Fibroblast of lung (primary cell): ENCODE results near the gene ROBO1.

Experiments
- EZH2 ChIP-seq: IDR thresholded peaks from 2 replicates; pipeline ENCODE4 v1.5.1; 2012; ENCODE audit warnings: low read length, control low read depth, mild to moderate bottlenecking; ENCODE audit errors: missing control alignments
- TF ChIP-seq, protein P1 (sequence below), 2 donors: IDR thresholded peaks in 1 of 2; conservative IDR thresholded peaks in 1 of 2; 1 replicate in 1 of 2; 2 replicates in 1 of 2; pipeline ENCODE4 v1.5.1; 2011 to 2012; ENCODE audit warnings: low read length in 2 of 2, control low read depth in 1 of 2, inconsistent platforms in 1 of 2, low read depth in 1 of 2, mild to moderate bottlenecking in 1 of 2

DNA sequence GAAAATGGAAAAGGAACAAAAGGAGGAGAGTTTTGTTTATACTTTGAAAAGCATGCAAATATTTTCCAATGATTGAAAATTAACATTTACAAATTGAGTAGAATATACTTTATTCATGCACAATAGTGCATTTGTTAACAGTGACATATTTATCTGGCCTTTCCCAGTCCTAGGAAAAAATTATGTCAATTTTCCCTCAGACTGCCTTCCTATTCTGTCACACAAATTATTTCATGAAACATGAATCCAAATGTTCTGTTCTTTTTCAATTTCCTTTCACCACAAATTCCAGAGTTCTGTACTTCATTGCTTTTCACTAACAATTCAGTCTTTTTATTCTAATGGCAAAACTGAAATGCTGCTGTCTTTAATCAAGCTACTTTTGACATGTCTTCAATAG, 945.1 kb downstream of the ROBO1 start:
- TF ChIP-seq, protein P1, sequence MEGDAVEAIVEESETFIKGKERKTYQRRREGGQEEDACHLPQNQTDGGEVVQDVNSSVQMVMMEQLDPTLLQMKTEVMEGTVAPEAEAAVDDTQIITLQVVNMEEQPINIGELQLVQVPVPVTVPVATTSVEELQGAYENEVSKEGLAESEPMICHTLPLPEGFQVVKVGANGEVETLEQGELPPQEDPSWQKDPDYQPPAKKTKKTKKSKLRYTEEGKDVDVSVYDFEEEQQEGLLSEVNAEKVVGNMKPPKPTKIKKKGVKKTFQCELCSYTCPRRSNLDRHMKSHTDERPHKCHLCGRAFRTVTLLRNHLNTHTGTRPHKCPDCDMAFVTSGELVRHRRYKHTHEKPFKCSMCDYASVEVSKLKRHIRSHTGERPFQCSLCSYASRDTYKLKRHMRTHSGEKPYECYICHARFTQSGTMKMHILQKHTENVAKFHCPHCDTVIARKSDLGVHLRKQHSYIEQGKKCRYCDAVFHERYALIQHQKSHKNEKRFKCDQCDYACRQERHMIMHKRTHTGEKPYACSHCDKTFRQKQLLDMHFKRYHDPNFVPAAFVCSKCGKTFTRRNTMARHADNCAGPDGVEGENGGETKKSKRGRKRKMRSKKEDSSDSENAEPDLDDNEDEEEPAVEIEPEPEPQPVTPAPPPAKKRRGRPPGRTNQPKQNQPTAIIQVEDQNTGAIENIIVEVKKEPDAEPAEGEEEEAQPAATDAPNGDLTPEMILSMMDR (conservative IDR thresholded peaks at IDR 0.05 in 1 of 2, IDR thresholded peaks at IDR 0.05 in 1 of 2; ENCODE audit: low read depth in 1 of 2, low read length in 2 of 2), result no peak
- TF ChIP-seq EZH2, result no peak
